ENCODE results near the gene BRPF1. TPM values are rescaled to one million over a fixed set of nuclear protein-coding genes. Genes with fewer than 3 reads are reported as not detected.

The BRPF1 gene
- total and polyA plus RNA-seq, 10 of the 15 experiments (the other 5 are each of a cell fraction or from before 2014, with no cell fraction given) = 1.2 to 25.3 (median 13.6) TPM

DNA sequence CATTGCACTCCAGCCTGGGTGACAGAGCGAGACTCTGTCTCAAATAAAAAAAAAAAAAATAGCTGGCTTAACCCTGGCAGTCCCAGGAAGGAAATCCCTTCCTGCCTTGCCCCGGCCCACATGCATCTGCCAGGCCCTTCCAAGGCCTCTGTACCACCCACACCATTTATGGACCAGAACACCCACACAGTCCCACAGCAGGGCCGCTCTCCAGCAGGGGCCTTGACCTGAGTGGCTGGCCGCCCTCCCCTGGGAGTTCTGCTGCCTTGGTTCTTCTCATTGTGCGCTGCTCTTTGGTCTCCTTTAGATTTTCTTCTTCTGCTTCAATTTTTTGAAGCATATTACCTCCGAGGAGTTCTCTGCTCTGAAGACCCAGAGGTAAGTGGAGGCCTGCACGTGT is 44.0 kb upstream of the BRPF1 start:
- ChIA-PET RAD21 (ENCODE audit: unreplicated experiment) (no interaction called here), SMC1A (ENCODE audit: uncharacterized antibody, unreplicated experiment) (no interaction called here), CTCF (no interaction called here), POLR2A (no interaction called here)
- H3K36me3 ChIP-seq (ENCODE audit: control insufficient read depth in 2 of 2, insufficient read depth in 2 of 2, low read length in 1 of 2) = peaks cover 36 to 44% of the 10 kb centered on the region in 2 experiments
- H2AFZ ChIP-seq (ENCODE audit: control insufficient read depth, low read depth, low read length) = no peak overlapping the region
- no peak for DNase-seq (ENCODE audit: low read depth, low spot score)
- intact Hi-C loops (cut with micrococcal nuclease; ENCODE audit: unreplicated experiment) (no loop called here), in situ Hi-C loops (cut with MboI) (no loop called here)
- ATAC-seq = no peak
- BruUV-seq (replicated peaks) = no TSS peak
- no peak for FAIRE-seq
- no peaks in the 10 kb centered on the region for H3K9me3 ChIP-seq (replicated peaks; ENCODE audit: control insufficient read depth, insufficient read depth, low read length)
- H3K27me3 ChIP-seq (replicated peaks in 1 of 2; ENCODE audit: control insufficient read depth in 2 of 2, insufficient read depth in 2 of 2, low read length in 1 of 2) = no peaks in the 10 kb centered on the region
- peaks cover 5% of the 10 kb centered on the region; the same call in 1 of the 2 replicates for H4K20me1 ChIP-seq (ENCODE audit: control insufficient read depth, insufficient read depth)
- H3K4me3 ChIP-seq = no peak overlapping the region
- H3K79me2 ChIP-seq (ENCODE audit: control insufficient read depth, insufficient read depth, low read length) = no peaks in the 10 kb centered on the region
- H3K9ac ChIP-seq (ENCODE audit: control insufficient read depth, insufficient read depth, low read length) = no peak overlapping the region
- H3K27ac ChIP-seq (ENCODE audit: control insufficient read depth, insufficient read depth) = no peak overlapping the region
- H3K4me2 ChIP-seq (ENCODE audit: control insufficient read depth, insufficient read depth) = no peak overlapping the region
- WGBS (ENCODE audit: insufficient coverage, insufficient replicate concordance, low lambda C conversion rate, missing lambda C conversion rate) = 97% methylated on average over 7 of the region's 7 CpGs
- H3K4me1 ChIP-seq (ENCODE audit: control insufficient read depth, insufficient read depth, low read length) = peaks cover 10% of the 10 kb centered on the region
- TF ChIP-seq HCFC1 (IDR thresholded peaks at IDR 0.05; ENCODE audit: low read length) (no peak), ESRRA (IDR thresholded peaks at IDR 0.05; ENCODE audit: low read length) (no peak), PML (IDR thresholded peaks at IDR 0.05; ENCODE audit: low read length) (no peak), E4F1 (IDR thresholded peaks at IDR 0.05; ENCODE audit: borderline replicate concordance, partially characterized antibody) (no peak), RAD51 (IDR thresholded peaks at IDR 0.05) (no peak), SPI1 (IDR thresholded peaks at IDR 0.05; ENCODE audit: borderline replicate concordance, insufficient read depth, low read depth, low read length) (no peak), USF2 (IDR thresholded peaks at IDR 0.05; ENCODE audit: borderline replicate concordance, low read depth, low read length) (no peak), DPF2 (IDR thresholded peaks at IDR 0.05) (no peak), SUPT20H (IDR thresholded peaks at IDR 0.05; ENCODE audit: borderline replicate concordance, control insufficient read depth, low read depth, low read length) (no peak), ZBTB11 (CRISPR knock-in tag; IDR thresholded peaks at IDR 0.05) (no peak), TCF3 (IDR thresholded peaks at IDR 0.05; ENCODE audit: borderline replicate concordance, insufficient read depth, low read depth, low read length) (no peak)
- TF ChIP-seq, protein P1, sequence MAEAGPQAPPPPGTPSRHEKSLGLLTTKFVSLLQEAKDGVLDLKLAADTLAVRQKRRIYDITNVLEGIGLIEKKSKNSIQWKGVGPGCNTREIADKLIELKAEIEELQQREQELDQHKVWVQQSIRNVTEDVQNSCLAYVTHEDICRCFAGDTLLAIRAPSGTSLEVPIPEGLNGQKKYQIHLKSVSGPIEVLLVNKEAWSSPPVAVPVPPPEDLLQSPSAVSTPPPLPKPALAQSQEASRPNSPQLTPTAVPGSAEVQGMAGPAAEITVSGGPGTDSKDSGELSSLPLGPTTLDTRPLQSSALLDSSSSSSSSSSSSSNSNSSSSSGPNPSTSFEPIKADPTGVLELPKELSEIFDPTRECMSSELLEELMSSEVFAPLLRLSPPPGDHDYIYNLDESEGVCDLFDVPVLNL (IDR thresholded peaks at IDR 0.05; ENCODE audit: low read depth, low read length) = no peak
- TF ChIP-seq, protein P2, sequence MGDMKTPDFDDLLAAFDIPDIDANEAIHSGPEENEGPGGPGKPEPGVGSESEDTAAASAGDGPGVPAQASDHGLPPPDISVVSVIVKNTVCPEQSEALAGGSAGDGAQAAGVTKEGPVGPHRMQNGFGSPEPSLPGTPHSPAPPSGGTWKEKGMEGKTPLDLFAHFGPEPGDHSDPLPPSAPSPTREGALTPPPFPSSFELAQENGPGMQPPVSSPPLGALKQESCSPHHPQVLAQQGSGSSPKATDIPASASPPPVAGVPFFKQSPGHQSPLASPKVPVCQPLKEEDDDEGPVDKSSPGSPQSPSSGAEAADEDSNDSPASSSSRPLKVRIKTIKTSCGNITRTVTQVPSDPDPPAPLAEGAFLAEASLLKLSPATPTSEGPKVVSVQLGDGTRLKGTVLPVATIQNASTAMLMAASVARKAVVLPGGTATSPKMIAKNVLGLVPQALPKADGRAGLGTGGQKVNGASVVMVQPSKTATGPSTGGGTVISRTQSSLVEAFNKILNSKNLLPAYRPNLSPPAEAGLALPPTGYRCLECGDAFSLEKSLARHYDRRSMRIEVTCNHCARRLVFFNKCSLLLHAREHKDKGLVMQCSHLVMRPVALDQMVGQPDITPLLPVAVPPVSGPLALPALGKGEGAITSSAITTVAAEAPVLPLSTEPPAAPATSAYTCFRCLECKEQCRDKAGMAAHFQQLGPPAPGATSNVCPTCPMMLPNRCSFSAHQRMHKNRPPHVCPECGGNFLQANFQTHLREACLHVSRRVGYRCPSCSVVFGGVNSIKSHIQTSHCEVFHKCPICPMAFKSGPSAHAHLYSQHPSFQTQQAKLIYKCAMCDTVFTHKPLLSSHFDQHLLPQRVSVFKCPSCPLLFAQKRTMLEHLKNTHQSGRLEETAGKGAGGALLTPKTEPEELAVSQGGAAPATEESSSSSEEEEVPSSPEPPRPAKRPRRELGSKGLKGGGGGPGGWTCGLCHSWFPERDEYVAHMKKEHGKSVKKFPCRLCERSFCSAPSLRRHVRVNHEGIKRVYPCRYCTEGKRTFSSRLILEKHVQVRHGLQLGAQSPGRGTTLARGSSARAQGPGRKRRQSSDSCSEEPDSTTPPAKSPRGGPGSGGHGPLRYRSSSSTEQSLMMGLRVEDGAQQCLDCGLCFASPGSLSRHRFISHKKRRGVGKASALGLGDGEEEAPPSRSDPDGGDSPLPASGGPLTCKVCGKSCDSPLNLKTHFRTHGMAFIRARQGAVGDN (IDR thresholded peaks at IDR 0.05) = no peak

Measured in GM12878 (cell line).